Stimulated activated naive CD8-positive, alpha-beta T cell treated with anti-CD3 and anti-CD28 coated beads, Interleukin-15, Interleukin-2, amounts not matched to agents 100 ng/mL and 50 ng/mL, for 24 hours (primary cell): ENCODE measurements around the gene CCDC82.

Source experiments
- H3K27ac Mint-ChIP-seq: one replicate; pipeline ENCODE4 v1.8.0; 2021; ENCODE audit warnings: mild to moderate bottlenecking, mixed read lengths
- H3K27me3 Mint-ChIP-seq: one replicate; pipeline ENCODE4 v1.8.0; 2021; ENCODE audit warnings: mixed read lengths
- H3K36me3 Mint-ChIP-seq: one replicate; pipeline ENCODE4 v1.8.0; 2021; ENCODE audit warnings: low read depth, mixed read lengths
- H3K4me1 Mint-ChIP-seq: one replicate; pipeline ENCODE4 v1.8.0; 2021; ENCODE audit warnings: low read depth, mixed read lengths
- H3K4me3 Mint-ChIP-seq: one replicate; pipeline ENCODE4 v1.8.0; 2021; ENCODE audit warnings: mild to moderate bottlenecking, mixed read lengths
- H3K9me3 Mint-ChIP-seq: one replicate; pipeline ENCODE4 v1.8.0; 2021; ENCODE audit warnings: mixed read lengths

CCDC82 gene

GRCh38 chr11:96388891-96389719 lies 607 bp downstream of the CCDC82 start:
- H3K4me1 Mint-ChIP-seq, result peaks cover 69% of the 10 kb centered on the region
- peaks cover 4% of the 10 kb centered on the region for H3K9me3 Mint-ChIP-seq
- H3K27ac Mint-ChIP-seq, result peak overlapping the region; percentile 91
- no peaks in the 10 kb centered on the region for H3K27me3 Mint-ChIP-seq
- H3K36me3 Mint-ChIP-seq, result peaks cover 42% of the 10 kb centered on the region
- H3K4me3 Mint-ChIP-seq, result peak overlapping the region; percentile 93

- Mint-ChIP-seq H3K4me1 (peaks cover 41% of the 10 kb centered on the region), H3K27ac (no peak overlapping the region), H3K9me3 (no peaks in the 10 kb centered on the region), H3K27me3 (no peaks in the 10 kb centered on the region), H3K4me3 (no peak overlapping the region), H3K36me3 (peaks cover 49% of the 10 kb centered on the region)
Observed at GRCh38 chr11:96385187-96385586, 4.5 kb downstream of the CCDC82 start.

- H3K27ac Mint-ChIP-seq, result no peak overlapping the region
- peak overlapping the region; percentile 2 for H3K4me3 Mint-ChIP-seq
- peaks cover 40% of the 10 kb centered on the region for H3K4me1 Mint-ChIP-seq
- H3K36me3 Mint-ChIP-seq, result peaks cover 60% of the 10 kb centered on the region
- H3K27me3 Mint-ChIP-seq, result no peaks in the 10 kb centered on the region
- no peaks in the 10 kb centered on the region for H3K9me3 Mint-ChIP-seq
Observed at GRCh38 chr11:96384156-96384555, 5.6 kb downstream of the CCDC82 start.

- no peak overlapping the region for H3K27ac Mint-ChIP-seq
- H3K36me3 Mint-ChIP-seq, result peaks cover 56% of the 10 kb centered on the region
- no peaks in the 10 kb centered on the region for H3K4me1 Mint-ChIP-seq
- no peaks in the 10 kb centered on the region for H3K27me3 Mint-ChIP-seq
- H3K4me3 Mint-ChIP-seq, result no peak overlapping the region
- no peaks in the 10 kb centered on the region for H3K9me3 Mint-ChIP-seq
Observed at GRCh38 chr11:96376796-96377195, 12.9 kb downstream of the CCDC82 start.

GRCh38 chr11:96373826-96374225 lies 15.9 kb downstream of the CCDC82 start:
- H3K27me3 Mint-ChIP-seq, result no peaks in the 10 kb centered on the region
- peaks cover 55% of the 10 kb centered on the region for H3K36me3 Mint-ChIP-seq
- H3K4me3 Mint-ChIP-seq, result no peak overlapping the region
- H3K27ac Mint-ChIP-seq, result no peak overlapping the region
- no peaks in the 10 kb centered on the region for H3K9me3 Mint-ChIP-seq
- no peaks in the 10 kb centered on the region for H3K4me1 Mint-ChIP-seq

- Mint-ChIP-seq H3K4me3 (no peak overlapping the region), H3K27ac (no peak overlapping the region), H3K4me1 (peaks cover 4% of the 10 kb centered on the region), H3K9me3 (no peaks in the 10 kb centered on the region), H3K36me3 (peaks cover 54% of the 10 kb centered on the region), H3K27me3 (no peaks in the 10 kb centered on the region)
Observed at GRCh38 chr11:96367342-96367741, 22.4 kb downstream of the CCDC82 start.

GRCh38 chr11:96366024-96366423 lies 23.7 kb downstream of the CCDC82 start:
- Mint-ChIP-seq H3K4me1 (peaks cover 4% of the 10 kb centered on the region), H3K4me3 (no peak overlapping the region), H3K36me3 (peaks cover 47% of the 10 kb centered on the region), H3K9me3 (no peaks in the 10 kb centered on the region), H3K27ac (no peak overlapping the region), H3K27me3 (no peaks in the 10 kb centered on the region)

- H3K27ac Mint-ChIP-seq, result no peak overlapping the region
- H3K4me1 Mint-ChIP-seq, result peaks cover 4% of the 10 kb centered on the region
- H3K36me3 Mint-ChIP-seq, result peaks cover 47% of the 10 kb centered on the region
- H3K9me3 Mint-ChIP-seq, result no peaks in the 10 kb centered on the region
- no peak overlapping the region for H3K4me3 Mint-ChIP-seq
- H3K27me3 Mint-ChIP-seq, result no peaks in the 10 kb centered on the region
Observed at GRCh38 chr11:96365493-96365892, 24.2 kb downstream of the CCDC82 start.

- H3K27me3 Mint-ChIP-seq, result no peaks in the 10 kb centered on the region
- H3K4me3 Mint-ChIP-seq, result no peak overlapping the region
- H3K36me3 Mint-ChIP-seq, result peaks cover 44% of the 10 kb centered on the region
- H3K4me1 Mint-ChIP-seq, result peaks cover 21% of the 10 kb centered on the region
- H3K9me3 Mint-ChIP-seq, result no peaks in the 10 kb centered on the region
- no peak overlapping the region for H3K27ac Mint-ChIP-seq
Observed at GRCh38 chr11:96361778-96362177, 27.9 kb downstream of the CCDC82 start.

GRCh38 chr11:96358321-96358720 lies 31.4 kb downstream of the CCDC82 start:
- Mint-ChIP-seq H3K27ac (peak overlapping the region; percentile 73), H3K9me3 (no peaks in the 10 kb centered on the region), H3K27me3 (no peaks in the 10 kb centered on the region), H3K4me1 (peaks cover 31% of the 10 kb centered on the region), H3K4me3 (peak overlapping the region; percentile 51), H3K36me3 (peaks cover 67% of the 10 kb centered on the region)

- peak overlapping the region; percentile 73 for H3K27ac Mint-ChIP-seq
- H3K9me3 Mint-ChIP-seq, result no peaks in the 10 kb centered on the region
- no peaks in the 10 kb centered on the region for H3K27me3 Mint-ChIP-seq
- H3K4me1 Mint-ChIP-seq, result peaks cover 31% of the 10 kb centered on the region
- H3K4me3 Mint-ChIP-seq, result peak overlapping the region; percentile 51
- peaks cover 63% of the 10 kb centered on the region for H3K36me3 Mint-ChIP-seq
Observed at GRCh38 chr11:96357794-96358193, 31.9 kb downstream of the CCDC82 start.

GRCh38 chr11:96356848-96357247 lies 32.9 kb downstream of the CCDC82 start:
- Mint-ChIP-seq H3K9me3 (no peaks in the 10 kb centered on the region), H3K27ac (no peak overlapping the region), H3K36me3 (peaks cover 68% of the 10 kb centered on the region)

GRCh38 chr11:96342961-96343711 lies 46.6 kb downstream of the CCDC82 start, which contains the start of gene MAML2:
TSS of gene MAML2 (minus strand) at chr11:96343195. CDS start at chr11:96341895, 1,300 bp downstream.
- Mint-ChIP-seq H3K4me1 (peaks cover 37% of the 10 kb centered on the region), H3K27ac (peak within 1 kb of the TSS; percentile 92)

More at GRCh38 chr11:96356848-96357247, 32.9 kb downstream of the CCDC82 start:
- Mint-ChIP-seq H3K4me1 (peaks cover 31% of the 10 kb centered on the region), H3K4me3 (no peak overlapping the region), H3K27me3 (no peaks in the 10 kb centered on the region)

GRCh38 chr11:96342014-96342960 lies 47.4 kb downstream of the CCDC82 start:
- peaks cover 46% of the 10 kb centered on the region for H3K4me1 Mint-ChIP-seq
- peak overlapping the region; percentile 92 for H3K27ac Mint-ChIP-seq
- no peaks in the 10 kb centered on the region for H3K27me3 Mint-ChIP-seq
- H3K4me3 Mint-ChIP-seq, result peak overlapping the region; percentile 97
- peaks cover 3% of the 10 kb centered on the region for H3K36me3 Mint-ChIP-seq
- no peaks in the 10 kb centered on the region for H3K9me3 Mint-ChIP-seq

More at GRCh38 chr11:96342961-96343711, 46.6 kb downstream of the CCDC82 start, which contains the start of gene MAML2:
- H3K4me3 Mint-ChIP-seq, result peak within 1 kb of the TSS; percentile 97
- no peaks in the 10 kb centered on the region for H3K9me3 Mint-ChIP-seq
- H3K27me3 Mint-ChIP-seq, result no peaks in the 10 kb centered on the region
- H3K36me3 Mint-ChIP-seq, result peaks cover 3% of the 10 kb centered on the region
